HEK293 (cell line): ENCODE data around the gene CABP4.

Source experiments
- BCL11B ChIP-seq: fragments of 450-650 bp; formaldehyde crosslinking; IDR thresholded peaks from 2 replicates; pipeline ENCODE4 v1.5.1; 2016; ENCODE audit warnings: low read depth, missing biosample characterization, missing genetic modification characterization
- YY1 ChIP-seq: fragments of 450-650 bp; formaldehyde crosslinking; IDR thresholded peaks from 2 replicates; pipeline ENCODE4 v1.5.1; 2018; ENCODE audit warnings: missing biosample characterization, missing genetic modification characterization
- ZNF629 ChIP-seq: fragments of 450-650 bp; formaldehyde crosslinking; IDR thresholded peaks from 2 replicates; pipeline ENCODE4 v1.5.1; 2017; ENCODE audit warnings: missing biosample characterization, missing genetic modification characterization
- TF ChIP-seq, protein P1 (sequence below): fragments of 450-650 bp; IDR thresholded peaks from 2 replicates; pipeline ENCODE4 v1.5.1; 2018; ENCODE audit warnings: missing biosample characterization, missing genetic modification characterization
- TF ChIP-seq, protein P2 (sequence below): fragments of 450-650 bp; formaldehyde crosslinking; IDR thresholded peaks from 2 replicates; pipeline ENCODE4 v1.5.1; 2016; ENCODE audit warnings: missing biosample characterization, missing genetic modification characterization

DNA sequence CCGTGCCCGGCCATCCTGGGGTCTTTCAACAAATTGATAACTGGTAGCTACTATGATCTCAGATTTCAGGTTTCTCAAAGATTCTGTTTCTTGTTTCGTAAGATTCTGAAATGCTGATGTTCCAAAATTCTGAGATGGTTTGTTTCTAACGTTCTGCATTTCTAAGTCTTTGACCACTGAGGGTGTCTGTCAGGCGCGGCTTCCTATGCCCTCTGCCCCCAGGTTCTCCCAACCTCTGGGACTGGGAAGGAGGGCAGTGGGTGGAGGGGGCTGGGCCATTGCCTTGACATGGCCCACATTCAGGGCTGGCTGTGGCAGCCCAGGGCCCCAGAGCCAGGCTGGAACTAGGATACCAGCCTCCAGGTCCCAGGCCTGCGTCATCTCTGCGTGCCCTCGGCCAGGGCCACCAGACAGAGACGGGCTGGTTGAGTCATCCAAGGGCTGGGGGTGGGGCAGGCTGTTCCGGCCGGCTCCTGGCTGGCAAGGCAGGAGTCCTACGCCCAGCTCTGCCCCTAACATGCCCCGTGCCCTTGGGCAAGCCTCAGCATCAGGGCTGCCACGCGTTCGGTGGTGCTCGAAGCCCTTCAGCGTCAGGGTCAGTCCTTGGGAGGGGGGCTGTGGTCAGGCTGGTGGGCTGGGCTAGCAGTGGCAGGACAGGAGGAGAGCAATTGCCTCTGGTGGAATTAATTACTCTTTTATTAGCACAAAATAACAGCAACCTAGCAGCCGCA lies 8.7 kb downstream of the CABP4 start:
- no peak for TF ChIP-seq BCL11B
- TF ChIP-seq, protein P1, sequence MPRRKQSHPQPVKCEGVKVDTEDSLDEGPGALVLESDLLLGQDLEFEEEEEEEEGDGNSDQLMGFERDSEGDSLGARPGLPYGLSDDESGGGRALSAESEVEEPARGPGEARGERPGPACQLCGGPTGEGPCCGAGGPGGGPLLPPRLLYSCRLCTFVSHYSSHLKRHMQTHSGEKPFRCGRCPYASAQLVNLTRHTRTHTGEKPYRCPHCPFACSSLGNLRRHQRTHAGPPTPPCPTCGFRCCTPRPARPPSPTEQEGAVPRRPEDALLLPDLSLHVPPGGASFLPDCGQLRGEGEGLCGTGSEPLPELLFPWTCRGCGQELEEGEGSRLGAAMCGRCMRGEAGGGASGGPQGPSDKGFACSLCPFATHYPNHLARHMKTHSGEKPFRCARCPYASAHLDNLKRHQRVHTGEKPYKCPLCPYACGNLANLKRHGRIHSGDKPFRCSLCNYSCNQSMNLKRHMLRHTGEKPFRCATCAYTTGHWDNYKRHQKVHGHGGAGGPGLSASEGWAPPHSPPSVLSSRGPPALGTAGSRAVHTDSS (tag by site-specific recombination): no peak
- 0 out of 2 replicates have a peak, but pooled peaks have one; percentile 16 for TF ChIP-seq ZNF629 (tag by site-specific recombination)
- TF ChIP-seq, protein P2, sequence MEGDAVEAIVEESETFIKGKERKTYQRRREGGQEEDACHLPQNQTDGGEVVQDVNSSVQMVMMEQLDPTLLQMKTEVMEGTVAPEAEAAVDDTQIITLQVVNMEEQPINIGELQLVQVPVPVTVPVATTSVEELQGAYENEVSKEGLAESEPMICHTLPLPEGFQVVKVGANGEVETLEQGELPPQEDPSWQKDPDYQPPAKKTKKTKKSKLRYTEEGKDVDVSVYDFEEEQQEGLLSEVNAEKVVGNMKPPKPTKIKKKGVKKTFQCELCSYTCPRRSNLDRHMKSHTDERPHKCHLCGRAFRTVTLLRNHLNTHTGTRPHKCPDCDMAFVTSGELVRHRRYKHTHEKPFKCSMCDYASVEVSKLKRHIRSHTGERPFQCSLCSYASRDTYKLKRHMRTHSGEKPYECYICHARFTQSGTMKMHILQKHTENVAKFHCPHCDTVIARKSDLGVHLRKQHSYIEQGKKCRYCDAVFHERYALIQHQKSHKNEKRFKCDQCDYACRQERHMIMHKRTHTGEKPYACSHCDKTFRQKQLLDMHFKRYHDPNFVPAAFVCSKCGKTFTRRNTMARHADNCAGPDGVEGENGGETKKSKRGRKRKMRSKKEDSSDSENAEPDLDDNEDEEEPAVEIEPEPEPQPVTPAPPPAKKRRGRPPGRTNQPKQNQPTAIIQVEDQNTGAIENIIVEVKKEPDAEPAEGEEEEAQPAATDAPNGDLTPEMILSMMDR (tag by site-specific recombination): no peak
- no peak for TF ChIP-seq YY1
